Vagina (tissue), 2 donors: ENCODE results near the gene BSDC1. TPM values are rescaled to one million over a fixed set of nuclear protein-coding genes. Genes with fewer than 3 reads are reported as not detected.

Experiments
- DNase-seq, 2 donors: peaks; one replicate each; pipeline ENCODE4 v3.0.0-alpha.2; 2017; ENCODE audit errors: extremely low spot score in 2 of 2
- H3K27ac ChIP-seq: fragments of 200-600 bp; sonication (generic); one replicate; pipeline ENCODE4 v1.5.1; 2019
- H3K27me3 ChIP-seq: fragments of 200-600 bp; sonication (generic); one replicate; pipeline ENCODE4 v1.5.1; 2019
- H3K36me3 ChIP-seq, 2 donors: fragments of 200-600 bp; sonication (generic); one replicate each; pipeline ENCODE4 v1.5.1; 2017 to 2019
- H3K4me1 ChIP-seq: fragments of 200-600 bp; sonication (generic); one replicate; pipeline ENCODE4 v1.5.1; 2019
- H3K4me3 ChIP-seq, 2 donors: fragments of 200-600 bp; sonication (generic); 1 replicate in 1 of 2; 2 replicates in 1 of 2; pipeline ENCODE4 v1.5.1; 2016 to 2019
- H3K9me3 ChIP-seq: fragments of 200-600 bp; sonication (generic); one replicate; pipeline ENCODE4 v1.5.1; 2019
- POLR2A ChIP-seq, 2 donors: fragments of 450-650 bp; IDR thresholded peaks; one replicate each; pipeline ENCODE4 v1.6.1; 2017; ENCODE audit warnings: antibody characterized with exemption in 2 of 2, mild to moderate bottlenecking in 2 of 2, moderate library complexity in 2 of 2
- POLR2AphosphoS5 ChIP-seq, 2 donors: sonication (generic); formaldehyde crosslinking; IDR thresholded peaks; one replicate each; pipeline ENCODE4 v1.9.0; 2017; ENCODE audit warnings: antibody characterized with exemption in 2 of 2, mild to moderate bottlenecking in 2 of 2, low read depth in 1 of 2; ENCODE audit not compliant: insufficient read depth in 1 of 2
- intact Hi-C: fragments of 100-400 bp; cut with DNase I; formaldehyde crosslinking; loops from one replicate; pipeline ENCODE4 v1.15.1; 2023
- total RNA-seq: library from RNA; depleted of rRNA; stranded (reverse); fragments of >200 nt; gene quantifications from one replicate; pipeline ENCODE4 v1.2.3, GENCODE V29; 2016
- TF ChIP-seq, protein P1 (sequence below), 3 experiments: fragments of 450-650 bp in 2 of 3; fragments of 200-600 bp in 1 of 3; sonication (generic) in 1 of 3; IDR thresholded peaks; one replicate each; pipeline ENCODE4 v1.5.1; 2017 to 2019; ENCODE audit warnings: antibody characterized with exemption in 3 of 3, mild to moderate bottlenecking in 2 of 3, moderate library complexity in 2 of 3

The BSDC1 gene
- total RNA-seq, 1 donor from 2014 or later = 54.3 TPM

DNA sequence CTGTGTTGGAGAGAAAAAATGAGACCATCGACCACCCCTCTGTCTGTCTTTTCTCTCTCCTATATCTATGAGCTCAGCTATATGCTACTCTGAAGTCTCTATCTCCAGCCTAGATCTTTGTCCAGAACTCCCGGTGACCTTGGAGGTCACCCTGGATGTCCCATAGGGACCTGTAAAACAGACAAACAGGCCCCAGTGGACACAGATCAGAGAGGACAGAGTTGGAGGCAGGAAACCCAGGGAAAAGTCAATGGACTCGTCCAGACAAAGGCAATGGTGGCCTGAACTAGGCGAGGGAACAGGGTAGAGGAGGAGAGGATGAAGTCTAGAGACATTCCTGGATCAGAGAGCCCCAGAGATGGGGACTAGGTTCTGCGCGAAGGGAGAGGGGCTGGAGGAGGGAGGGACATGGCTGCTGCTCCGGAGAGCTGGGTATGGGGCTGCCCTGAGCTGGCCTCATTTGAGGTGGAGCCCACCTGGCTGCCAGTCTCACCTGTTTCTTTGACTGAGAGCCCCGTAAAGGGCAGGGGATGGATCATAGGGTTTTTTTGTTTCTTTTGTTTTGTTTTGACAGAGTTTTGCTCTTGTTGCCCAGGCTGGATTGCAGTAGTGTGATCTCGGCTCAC lies 47.6 kb downstream of the BSDC1 start:
- TF ChIP-seq, protein P1, sequence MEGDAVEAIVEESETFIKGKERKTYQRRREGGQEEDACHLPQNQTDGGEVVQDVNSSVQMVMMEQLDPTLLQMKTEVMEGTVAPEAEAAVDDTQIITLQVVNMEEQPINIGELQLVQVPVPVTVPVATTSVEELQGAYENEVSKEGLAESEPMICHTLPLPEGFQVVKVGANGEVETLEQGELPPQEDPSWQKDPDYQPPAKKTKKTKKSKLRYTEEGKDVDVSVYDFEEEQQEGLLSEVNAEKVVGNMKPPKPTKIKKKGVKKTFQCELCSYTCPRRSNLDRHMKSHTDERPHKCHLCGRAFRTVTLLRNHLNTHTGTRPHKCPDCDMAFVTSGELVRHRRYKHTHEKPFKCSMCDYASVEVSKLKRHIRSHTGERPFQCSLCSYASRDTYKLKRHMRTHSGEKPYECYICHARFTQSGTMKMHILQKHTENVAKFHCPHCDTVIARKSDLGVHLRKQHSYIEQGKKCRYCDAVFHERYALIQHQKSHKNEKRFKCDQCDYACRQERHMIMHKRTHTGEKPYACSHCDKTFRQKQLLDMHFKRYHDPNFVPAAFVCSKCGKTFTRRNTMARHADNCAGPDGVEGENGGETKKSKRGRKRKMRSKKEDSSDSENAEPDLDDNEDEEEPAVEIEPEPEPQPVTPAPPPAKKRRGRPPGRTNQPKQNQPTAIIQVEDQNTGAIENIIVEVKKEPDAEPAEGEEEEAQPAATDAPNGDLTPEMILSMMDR (IDR thresholded peaks at IDR 0.05) = no peak
- TF ChIP-seq POLR2AphosphoS5 (IDR thresholded peaks at IDR 0.05; ENCODE audit: insufficient read depth in 1 of 2, low read depth in 1 of 2) = no peak
- TF ChIP-seq POLR2A (IDR thresholded peaks at IDR 0.05) = no peak
- Histone ChIP-seq H3K9me3 (no peaks in the 10 kb centered on the region), H3K4me1 (peaks cover 1% of the 10 kb centered on the region), H3K27me3 (no peaks in the 10 kb centered on the region), H3K36me3 (no peaks in the 10 kb centered on the region), H3K27ac (no peak overlapping the region), H3K4me3 (no peak overlapping the region)
- intact Hi-C loops = no loop called here
- DNase-seq = no peak

DNA sequence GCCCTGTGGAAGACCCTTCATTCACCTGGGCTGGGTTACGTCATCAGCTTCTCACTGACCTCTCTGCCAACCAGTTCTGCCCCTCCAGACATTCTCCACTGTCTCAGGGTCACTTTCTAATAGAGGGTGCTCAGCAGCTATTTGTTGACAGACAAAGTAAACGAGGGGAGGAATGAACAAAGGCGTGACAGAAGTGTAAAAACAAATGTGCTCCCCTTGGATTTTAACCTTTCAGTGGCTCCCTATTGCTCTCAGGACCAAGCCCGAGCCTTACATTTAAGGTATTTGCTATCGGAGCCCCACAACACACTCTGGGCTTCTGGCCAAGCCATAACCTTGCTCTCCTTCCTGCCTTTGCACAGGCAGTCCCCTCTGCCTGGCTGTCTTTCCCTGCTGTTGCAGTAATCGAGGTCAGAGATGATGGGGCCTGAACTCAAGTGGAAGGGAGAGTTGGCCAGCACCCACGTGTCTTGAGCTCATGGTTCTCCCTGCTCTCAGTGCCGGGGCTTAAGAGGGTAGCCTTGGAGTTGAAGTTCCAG lies 48.9 kb downstream of the BSDC1 start:
- Histone ChIP-seq H3K4me1 (no peaks in the 10 kb centered on the region), H3K9me3 (no peaks in the 10 kb centered on the region), H3K27me3 (no peaks in the 10 kb centered on the region), H3K36me3 (no peaks in the 10 kb centered on the region), H3K4me3 (no peak overlapping the region), H3K27ac (no peak overlapping the region)
- intact Hi-C loops = no loop called here
- TF ChIP-seq, protein P1 (IDR thresholded peaks at IDR 0.05) = no peak
- TF ChIP-seq POLR2A (IDR thresholded peaks at IDR 0.05) = no peak
- no peak for TF ChIP-seq POLR2AphosphoS5 (IDR thresholded peaks at IDR 0.05; ENCODE audit: insufficient read depth in 1 of 2, low read depth in 1 of 2)
- no peak for DNase-seq

DNA sequence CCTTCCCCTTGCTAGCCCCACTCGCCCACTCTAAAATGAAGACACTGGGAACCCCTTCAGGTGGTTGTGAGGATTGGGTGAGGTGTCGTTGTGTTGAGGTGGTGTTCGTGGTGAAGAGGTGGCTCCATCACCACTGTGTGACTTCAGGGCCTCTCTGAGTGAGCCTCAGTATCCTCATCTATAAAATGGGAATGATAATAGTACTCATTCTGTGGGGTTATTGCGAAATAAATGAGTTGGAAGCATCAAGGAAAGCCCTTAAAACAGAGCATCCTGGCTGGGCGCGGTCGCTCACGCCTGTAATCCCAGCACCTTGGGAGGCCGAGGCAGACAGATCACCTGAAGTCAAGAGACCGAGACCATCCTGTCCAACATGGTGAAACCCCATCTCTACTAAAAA lies 51.5 kb downstream of the BSDC1 start:
- DNase-seq = no peak
- Histone ChIP-seq H3K27ac (no peak overlapping the region), H3K27me3 (no peaks in the 10 kb centered on the region), H3K4me1 (no peaks in the 10 kb centered on the region), H3K9me3 (no peaks in the 10 kb centered on the region), H3K36me3 (no peaks in the 10 kb centered on the region), H3K4me3 (no peak overlapping the region)
- TF ChIP-seq POLR2A (IDR thresholded peaks at IDR 0.05) (no peak), POLR2AphosphoS5 (IDR thresholded peaks at IDR 0.05; ENCODE audit: insufficient read depth in 1 of 2, low read depth in 1 of 2) (no peak)
- TF ChIP-seq, protein P1 (IDR thresholded peaks at IDR 0.05) = no peak
- intact Hi-C loops = no loop called here

DNA sequence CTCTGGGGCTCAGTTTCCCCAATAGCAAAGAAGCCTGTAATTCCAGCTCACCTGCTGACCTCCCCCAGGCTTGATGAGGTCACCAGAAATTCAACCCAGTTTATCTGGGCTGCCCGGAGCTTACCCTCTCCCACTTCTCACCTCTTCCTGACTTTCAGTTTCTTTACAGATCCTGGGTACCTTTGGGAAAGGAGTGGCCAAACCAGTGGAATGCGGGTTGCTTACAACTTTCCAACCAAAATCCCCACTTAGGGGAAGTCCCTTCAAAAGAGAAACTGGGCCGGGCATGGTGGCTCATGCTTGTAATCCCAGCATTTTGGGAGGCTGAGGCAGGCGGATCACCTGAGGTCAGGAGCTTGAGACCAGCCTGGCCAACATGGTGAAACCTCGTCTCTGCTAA lies 52.3 kb downstream of the BSDC1 start:
- intact Hi-C loops = no loop called here
- H3K4me1 ChIP-seq = peaks cover 4% of the 10 kb centered on the region

More for the DNA sequence above, 52.3 kb downstream of the BSDC1 start:
- no peak overlapping the region for H3K4me3 ChIP-seq
- H3K27me3 ChIP-seq = no peaks in the 10 kb centered on the region
- TF ChIP-seq, protein P1 (IDR thresholded peaks at IDR 0.05) = no peak
- TF ChIP-seq POLR2A (IDR thresholded peaks at IDR 0.05) (no peak), POLR2AphosphoS5 (IDR thresholded peaks at IDR 0.05; ENCODE audit: insufficient read depth in 1 of 2, low read depth in 1 of 2) (no peak)
- H3K27ac ChIP-seq = no peak overlapping the region
- H3K36me3 ChIP-seq = no peaks in the 10 kb centered on the region
- no peak for DNase-seq
- no peaks in the 10 kb centered on the region for H3K9me3 ChIP-seq
